Measurements from ENCODE around the gene PROC. TPM values are rescaled to one million over a fixed set of nuclear protein-coding genes. Genes with fewer than 3 reads are reported as not detected.

The PROC gene
- total RNA-seq, 4 donors from 2014 or later = not detected

- no peak for TF ChIP-seq CTCF (IDR thresholded peaks at IDR 0.05; ENCODE audit: low read depth)
These were observed 29.6 kb upstream of the PROC start for GRCh38 chr2:127388423-127389164.

GRCh38 chr2:127389778-127390435 lies 28.3 kb upstream of the PROC start:
- no peak for TF ChIP-seq CTCF (IDR thresholded peaks at IDR 0.05; ENCODE audit: low read depth)

- no peak for TF ChIP-seq CTCF (IDR thresholded peaks at IDR 0.05; ENCODE audit: low read depth)
These were observed 25.9 kb upstream of the PROC start for GRCh38 chr2:127392133-127392827.

GRCh38 chr2:127392828-127393578 lies 25.2 kb upstream of the PROC start:
- TF ChIP-seq CTCF (IDR thresholded peaks at IDR 0.05; ENCODE audit: low read depth) = no peak

- TF ChIP-seq CTCF (IDR thresholded peaks at IDR 0.05; ENCODE audit: low read depth) = no peak
These were observed 23.7 kb upstream of the PROC start for GRCh38 chr2:127394492-127394891.

GRCh38 chr2:127397568-127398238 lies 20.5 kb upstream of the PROC start:
- no peak for TF ChIP-seq CTCF (IDR thresholded peaks at IDR 0.05; ENCODE audit: low read depth)
